ACHN (cell line): ENCODE data around the gene SMYD4.
"Not testable (repeated sequence)": the region's sequence is repeated elsewhere in the genome, so short reads cannot be mapped to it uniquely, and the experiment has no call there.

Source experiments
- DNase-seq: peaks from one replicate; pipeline ENCODE4 v3.0.0-alpha.2; 2015
- in situ Hi-C: cut with HindIII; loops from 2 replicates; pipeline ENCODE4 v1.10.0; 2017; ENCODE audit warnings: low sequenced_read_pairs, low pct_ligation_motif_present, low pct_unique_long_range_greater_than_20kb

Gene SMYD4

GRCh38 chr17:1787301-1787902 is 42.3 kb downstream of the SMYD4 start:
- DNase-seq: peak; percentile 94
- in situ Hi-C loops: loop anchor here (10.0 kb wide), 1 partner anchor 53 kb away; no protein-coding TSS in a partner anchor

GRCh38 chr17:1786708-1787107 is 43.0 kb downstream of the SMYD4 start:
- in situ Hi-C loops: loop anchor here (10.0 kb wide), 1 partner anchor 52 kb away; no protein-coding TSS in a partner anchor
- no peak for DNase-seq

GRCh38 chr17:1785930-1786329 is 43.8 kb downstream of the SMYD4 start:
- no peak for DNase-seq
- in situ Hi-C loops: loop anchor here (10.0 kb wide), 1 partner anchor 51 kb away; no protein-coding TSS in a partner anchor

GRCh38 chr17:1783834-1784611 is 45.7 kb downstream of the SMYD4 start:
- in situ Hi-C loops: loop anchor here (10.0 kb wide), 1 partner anchor 49 kb away; no protein-coding TSS in a partner anchor
- DNase-seq: peak; percentile 62

GRCh38 chr17:1783271-1783670 is 46.4 kb downstream of the SMYD4 start:
- in situ Hi-C loops: loop anchor here (10.0 kb wide), 1 partner anchor 48 kb away; no protein-coding TSS in a partner anchor
- no peak for DNase-seq

GRCh38 chr17:1782171-1782567 is 47.5 kb downstream of the SMYD4 start:
- in situ Hi-C loops: loop anchor here (10.0 kb wide), 1 partner anchor 47 kb away; no protein-coding TSS in a partner anchor
- DNase-seq: no peak

- peak; percentile 83 for DNase-seq
These were observed 50.1 kb downstream of the SMYD4 start for GRCh38 chr17:1779571-1780131.

GRCh38 chr17:1776857-1777256 is 52.8 kb downstream of the SMYD4 start:
- no peak for DNase-seq
- in situ Hi-C loops: no loop called here

More at GRCh38 chr17:1779571-1780131, 50.1 kb downstream of the SMYD4 start:
- in situ Hi-C loops: loop anchor here (10.0 kb wide), 1 partner anchor 45 kb away; no protein-coding TSS in a partner anchor

- no peak for DNase-seq
These were observed 53.4 kb downstream of the SMYD4 start for GRCh38 chr17:1776328-1776727.

GRCh38 chr17:1774390-1775176 is 55.1 kb downstream of the SMYD4 start:
- no peak for DNase-seq
- in situ Hi-C loops: no loop called here

More at GRCh38 chr17:1776328-1776727, 53.4 kb downstream of the SMYD4 start:
- in situ Hi-C loops: no loop called here

GRCh38 chr17:1773696-1774181 is 56.0 kb downstream of the SMYD4 start:
- DNase-seq: no peak
- in situ Hi-C loops: no loop called here

- in situ Hi-C loops, DNase-seq: not testable (repeated sequence)
These were observed 56.6 kb downstream of the SMYD4 start for GRCh38 chr17:1773000-1773695.

GRCh38 chr17:1769822-1770477 is 59.8 kb downstream of the SMYD4 start:
- in situ Hi-C loops: no loop called here
- no peak for DNase-seq

- in situ Hi-C loops: no loop called here
- DNase-seq: no peak
These were observed 62.3 kb downstream of the SMYD4 start for GRCh38 chr17:1767358-1767757.

- in situ Hi-C loops: no loop called here
- DNase-seq: no peak
These were observed 63.1 kb downstream of the SMYD4 start for GRCh38 chr17:1766382-1767135.

- in situ Hi-C loops: no loop called here
- DNase-seq: no peak
These were observed 64.1 kb downstream of the SMYD4 start for GRCh38 chr17:1765576-1765975.

- DNase-seq, in situ Hi-C loops: not testable (repeated sequence)
These were observed 65.0 kb downstream of the SMYD4 start for GRCh38 chr17:1764705-1765104.
